AG04449 (cell line): ENCODE measurements around the gene PLCL1.

Experiments
- CTCF ChIA-PET: fragments of 350-600 bp; formaldehyde crosslinking; extraction: SDS; loops from one replicate; lab custom pipeline; 2021; ENCODE audit warnings: antibody characterized with exemption; lab: Yijun Ruan, JAX
- POLR2A ChIA-PET: fragments of 400-600, 350-600 bp; formaldehyde crosslinking; extraction: SDS; loops from one replicate; lab custom pipeline; 2020; ENCODE audit warnings: antibody characterized with exemption, inconsistent platforms; lab: Yijun Ruan, JAX
- DNase-seq: peaks from one replicate; pipeline ENCODE4 v3.0.0-alpha.2; 2010; ENCODE audit warnings: low read depth, low spot score
- H3K4me3 ChIP-seq: 2 replicates; pipeline ENCODE4 v1.5.1; 2011; ENCODE audit warnings: low read depth, mild to moderate bottlenecking, control low read depth, low read length
- CTCF ChIP-seq: IDR thresholded peaks from one replicate; pipeline ENCODE4 v1.5.1; 2011; ENCODE audit warnings: mild to moderate bottlenecking, moderate library complexity, low read length, control low read depth, inconsistent platforms; ENCODE audit not compliant: insufficient read depth; ENCODE audit errors: missing control alignments

The PLCL1 gene

DNA sequence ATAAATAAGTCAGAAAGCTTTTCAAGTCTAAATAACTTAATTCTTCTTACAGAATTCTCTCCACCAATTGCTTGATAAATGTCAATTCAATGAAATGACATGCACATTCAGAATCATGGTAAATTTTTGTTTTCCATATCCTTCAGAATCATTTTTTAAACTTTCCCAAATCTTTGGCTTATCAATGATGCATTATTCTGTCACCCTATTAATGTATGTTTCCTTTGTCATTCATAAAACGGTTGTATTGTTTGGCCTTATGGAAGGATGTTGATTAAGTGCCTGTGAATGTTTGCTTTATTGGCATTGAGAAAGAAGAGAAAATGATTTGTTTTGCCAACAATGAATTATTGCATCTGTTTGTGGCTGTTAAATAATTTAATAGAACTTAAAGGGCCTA, 260.9 kb downstream of the PLCL1 start:
- no peak for TF ChIP-seq CTCF
- CTCF ChIA-PET, result no interaction called here

GRCh38 chr2:198066597-198066996, 262.2 kb downstream of the PLCL1 start:
- ChIA-PET POLR2A (no interaction called here), CTCF (no interaction called here)
- H3K4me3 ChIP-seq, result no peak overlapping the region
- TF ChIP-seq CTCF, result no peak
- DNase-seq, result no peak

More for the DNA sequence above, 260.9 kb downstream of the PLCL1 start:
- POLR2A ChIA-PET, result no interaction called here
- DNase-seq, result no peak
- H3K4me3 ChIP-seq, result no peak overlapping the region

GRCh38 chr2:198072655-198073054, 268.3 kb downstream of the PLCL1 start:
- ChIA-PET CTCF (no interaction called here), POLR2A (no interaction called here)
- no peak overlapping the region for H3K4me3 ChIP-seq
- no peak for DNase-seq
- no peak for TF ChIP-seq CTCF

DNA sequence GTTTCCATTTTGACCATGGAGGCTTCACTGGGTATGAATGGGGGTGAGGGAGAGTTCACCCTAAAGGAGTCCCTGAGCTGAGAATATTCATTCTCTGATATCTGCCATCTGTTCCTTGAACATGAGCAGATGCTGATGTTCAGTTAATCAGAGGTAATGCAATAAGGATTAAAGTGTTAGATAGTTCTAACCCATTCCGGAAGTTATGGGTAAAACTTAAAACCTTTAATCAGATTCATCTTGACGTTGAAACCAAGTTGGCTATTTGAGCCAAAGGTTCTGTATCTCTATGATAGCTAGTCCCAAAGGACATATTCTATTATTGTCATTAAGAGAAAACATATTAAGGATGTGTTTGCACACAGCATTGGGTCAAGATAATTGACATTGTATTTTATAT, 268.9 kb downstream of the PLCL1 start:
- TF ChIP-seq CTCF, result no peak
- ChIA-PET CTCF (no interaction called here), POLR2A (no interaction called here)

DNA sequence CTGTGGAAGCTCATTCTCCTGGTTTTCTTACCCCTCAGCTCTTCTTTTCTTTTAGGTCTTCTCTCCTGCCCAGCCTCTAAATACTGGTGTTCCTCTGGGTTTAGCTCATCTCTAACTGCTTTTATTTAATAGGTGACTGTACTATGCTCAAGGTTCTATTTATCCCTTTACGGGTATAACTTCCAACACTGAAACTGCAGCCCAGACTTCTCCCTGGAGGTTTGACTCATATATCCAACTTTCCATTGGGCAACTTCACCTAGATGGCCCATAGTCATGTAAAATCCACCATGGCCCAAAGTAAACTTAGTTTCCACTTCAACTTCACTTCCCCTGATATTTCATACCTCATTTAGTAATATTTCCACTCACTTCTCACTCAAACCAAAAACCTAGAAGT, 273.1 kb downstream of the PLCL1 start:
- no peak overlapping the region for H3K4me3 ChIP-seq
- ChIA-PET CTCF (no interaction called here), POLR2A (no interaction called here)
- DNase-seq, result no peak
- TF ChIP-seq CTCF, result no peak

More for the DNA sequence above, 268.9 kb downstream of the PLCL1 start:
- no peak for DNase-seq
- H3K4me3 ChIP-seq, result no peak overlapping the region

DNA sequence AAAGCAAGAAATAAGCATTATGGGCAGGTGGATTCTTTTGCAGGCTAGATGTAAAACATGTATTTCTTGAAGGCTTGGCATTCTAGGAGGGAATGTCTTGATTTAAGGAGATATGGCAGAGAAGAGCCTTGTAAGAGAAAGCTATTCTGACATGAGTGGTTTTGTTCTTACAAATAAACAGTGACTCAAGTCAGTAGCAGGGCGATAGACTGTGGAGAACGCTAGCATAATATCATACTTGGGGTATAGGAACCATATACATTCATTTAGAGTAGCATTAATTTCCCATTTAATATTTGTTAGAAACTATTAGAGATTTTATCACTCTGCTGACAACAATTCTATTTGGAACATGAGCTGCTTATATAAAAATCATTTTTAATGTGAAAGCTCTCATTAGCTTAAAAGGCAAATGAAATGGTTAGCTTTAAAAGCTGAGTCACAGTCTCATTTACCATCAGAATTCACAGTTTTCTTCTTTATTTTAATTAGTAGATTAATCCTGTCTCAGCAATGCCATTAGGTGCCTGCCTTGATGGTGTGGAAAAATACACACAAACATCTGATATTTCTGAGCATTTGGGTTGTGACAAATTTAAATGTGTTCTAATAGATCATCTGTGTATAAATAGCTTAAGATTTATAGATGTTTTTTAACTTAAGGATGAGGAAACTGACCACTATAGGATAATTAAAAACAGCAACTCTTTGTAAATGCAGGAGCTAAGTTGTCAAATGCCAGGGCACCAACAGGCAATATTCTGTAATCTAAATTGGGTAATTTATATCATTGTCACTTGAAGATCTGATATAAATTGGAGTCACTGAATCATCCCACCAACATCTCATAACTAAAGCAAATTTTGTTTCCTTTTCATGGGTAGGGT, 276.7 kb downstream of the PLCL1 start:
- H3K4me3 ChIP-seq, result no peak overlapping the region
- ChIA-PET CTCF (no interaction called here), POLR2A (no interaction called here)
- TF ChIP-seq CTCF, result no peak
- DNase-seq, result no peak
